Right kidney (tissue), 1 donor: Measurements from ENCODE around the gene ZGRF1.
"Not testable (repeated sequence)": the region's sequence is repeated elsewhere in the genome, so short reads cannot be mapped to it uniquely, and the experiment has no call there.

Experiments
- DNase-seq: peaks from one replicate; pipeline ENCODE4 v3.0.0-alpha.2; 2016

ZGRF1 gene

GRCh38 chr4:112645541-112646329 is 9.0 kb upstream of the ZGRF1 start:
- DNase-seq, result no peak

GRCh38 chr4:112644595-112645535 is 8.2 kb upstream of the ZGRF1 start:
- not testable (repeated sequence) for DNase-seq

GRCh38 chr4:112642526-112642925 is 5.8 kb upstream of the ZGRF1 start:
- DNase-seq, result no peak

GRCh38 chr4:112637552-112637866 is 800 bp upstream of the ZGRF1 start:
- no peak for DNase-seq

GRCh38 chr4:112633477-112634235 is 3.1 kb downstream of the ZGRF1 start:
- no peak for DNase-seq

- no peak for DNase-seq
These were observed 10.5 kb downstream of the ZGRF1 start for GRCh38 chr4:112626228-112626627.

GRCh38 chr4:112616984-112617383 is 19.7 kb downstream of the ZGRF1 start:
- no peak for DNase-seq

- not testable (repeated sequence) for DNase-seq
These were observed 23.9 kb downstream of the ZGRF1 start for GRCh38 chr4:112612814-112613213.

GRCh38 chr4:112604589-112604988 is 32.1 kb downstream of the ZGRF1 start:
- DNase-seq, result peak; percentile 4

- no peak for DNase-seq
These were observed 41.7 kb downstream of the ZGRF1 start for GRCh38 chr4:112594993-112595392.

- no peak for DNase-seq
These were observed 43.1 kb downstream of the ZGRF1 start for GRCh38 chr4:112593438-112594133.

GRCh38 chr4:112592717-112593116 is 44.0 kb downstream of the ZGRF1 start:
- DNase-seq, result no peak

GRCh38 chr4:112591593-112591992 is 45.1 kb downstream of the ZGRF1 start:
- no peak for DNase-seq

GRCh38 chr4:112589206-112589605 is 47.5 kb downstream of the ZGRF1 start:
- no peak for DNase-seq

GRCh38 chr4:112585977-112586736 is 50.6 kb downstream of the ZGRF1 start:
- no peak for DNase-seq

GRCh38 chr4:112567536-112567935 is 69.2 kb downstream of the ZGRF1 start:
- no peak for DNase-seq

GRCh38 chr4:112564706-112565270 is 71.9 kb downstream of the ZGRF1 start:
- no peak for DNase-seq

- no peak for DNase-seq
These were observed 73.1 kb downstream of the ZGRF1 start for GRCh38 chr4:112563431-112564200.

- no peak for DNase-seq
These were observed 74.3 kb downstream of the ZGRF1 start for GRCh38 chr4:112562254-112562879.

GRCh38 chr4:112560084-112560483 is 76.6 kb downstream of the ZGRF1 start:
- no peak for DNase-seq
